Thoracic aorta (tissue), 2 donors: Measurements from ENCODE around the gene PRR4. TPM values are rescaled to one million over a fixed set of nuclear protein-coding genes. Genes with fewer than 3 reads are reported as not detected.

Experiments
- ATAC-seq: fragments of 150-250 bp; one replicate; pipeline ENCODE4 v1.8.0; 2017; ENCODE audit warnings: low read depth; ENCODE audit not compliant: insufficient number of reproducible peaks, low FRiP score
- DNase-seq: peaks from one replicate; pipeline ENCODE4 v3.0.0-alpha.2; 2020; ENCODE audit warnings: low spot score
- H3K27ac ChIP-seq, 2 donors: fragments of 200-600 bp; sonication (generic); 1 replicate in 1 of 2; 2 replicates in 1 of 2; pipeline ENCODE4 v1.5.1; 2016; ENCODE audit warnings: mild to moderate bottlenecking in 2 of 2, moderate library complexity in 2 of 2
- H3K27me3 ChIP-seq: fragments of 200-600 bp; sonication (generic); replicated peaks from 2 replicates; pipeline ENCODE4 v1.6.0; 2016; ENCODE audit warnings: mild to moderate bottlenecking; ENCODE audit not compliant: insufficient read depth
- H3K36me3 ChIP-seq: fragments of 200-600 bp; sonication (generic); one replicate; pipeline ENCODE4 v1.5.1; 2016
- H3K4me1 ChIP-seq, 2 donors: fragments of 200-600 bp; sonication (generic); 1 replicate in 1 of 2; 2 replicates in 1 of 2; pipeline versions ENCODE4 v1.5.1 to v1.6.0; 2016; ENCODE audit warnings: low read depth in 2 of 2, mild to moderate bottlenecking in 1 of 2; ENCODE audit not compliant: control insufficient read depth in 1 of 2
- H3K4me3 ChIP-seq: fragments of 200-600 bp; sonication (generic); 2 replicates; pipeline ENCODE4 v1.5.1; 2016; ENCODE audit warnings: mild to moderate bottlenecking
- H3K9me3 ChIP-seq: fragments of 200-600 bp; sonication (generic); 2 replicates; pipeline ENCODE4 v1.5.1; 2016
- total RNA-seq, 2 donors: library from RNA; depleted of rRNA; stranded (reverse); fragments of >200 nt; gene quantifications; one replicate each; pipeline versions ENCODE4 v1.1.0 to v1.2.3, GENCODE V29; 2016
- TF ChIP-seq, protein P1 (sequence below): fragments of 200-600 bp; sonication (generic); IDR thresholded peaks from one replicate; pipeline ENCODE4 v1.5.1; 2019; ENCODE audit warnings: antibody characterized with exemption

Gene PRR4
- total RNA-seq, 2 donors from 2014 or later, result 5.7 to 22.7 TPM

DNA sequence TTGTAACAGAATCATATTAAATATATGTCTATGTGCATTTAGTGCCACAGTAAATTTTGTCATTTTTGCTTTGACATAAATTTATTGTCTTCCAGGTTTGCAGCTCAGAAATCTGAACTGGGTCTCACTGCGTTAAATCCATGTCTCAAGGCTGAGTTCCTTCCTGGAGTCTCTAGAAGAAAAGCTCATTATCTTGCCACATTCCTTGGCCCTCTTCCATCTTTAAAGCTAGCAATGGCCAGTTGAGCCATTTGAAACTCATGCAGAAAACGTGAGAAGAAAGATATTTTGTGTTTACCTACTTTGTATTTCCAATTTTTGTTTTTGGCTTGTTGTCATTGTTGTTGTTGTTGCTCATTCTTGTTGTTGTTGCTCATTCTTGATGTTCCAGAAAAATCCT, 24.1 kb upstream of the PRR4 start:
- ATAC-seq, result no peak
- TF ChIP-seq, protein P1, sequence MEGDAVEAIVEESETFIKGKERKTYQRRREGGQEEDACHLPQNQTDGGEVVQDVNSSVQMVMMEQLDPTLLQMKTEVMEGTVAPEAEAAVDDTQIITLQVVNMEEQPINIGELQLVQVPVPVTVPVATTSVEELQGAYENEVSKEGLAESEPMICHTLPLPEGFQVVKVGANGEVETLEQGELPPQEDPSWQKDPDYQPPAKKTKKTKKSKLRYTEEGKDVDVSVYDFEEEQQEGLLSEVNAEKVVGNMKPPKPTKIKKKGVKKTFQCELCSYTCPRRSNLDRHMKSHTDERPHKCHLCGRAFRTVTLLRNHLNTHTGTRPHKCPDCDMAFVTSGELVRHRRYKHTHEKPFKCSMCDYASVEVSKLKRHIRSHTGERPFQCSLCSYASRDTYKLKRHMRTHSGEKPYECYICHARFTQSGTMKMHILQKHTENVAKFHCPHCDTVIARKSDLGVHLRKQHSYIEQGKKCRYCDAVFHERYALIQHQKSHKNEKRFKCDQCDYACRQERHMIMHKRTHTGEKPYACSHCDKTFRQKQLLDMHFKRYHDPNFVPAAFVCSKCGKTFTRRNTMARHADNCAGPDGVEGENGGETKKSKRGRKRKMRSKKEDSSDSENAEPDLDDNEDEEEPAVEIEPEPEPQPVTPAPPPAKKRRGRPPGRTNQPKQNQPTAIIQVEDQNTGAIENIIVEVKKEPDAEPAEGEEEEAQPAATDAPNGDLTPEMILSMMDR, result no peak
- Histone ChIP-seq H3K27me3 (no peaks in the 10 kb centered on the region), H3K4me3 (no peak overlapping the region), H3K36me3 (peaks cover 10% of the 10 kb centered on the region), H3K4me1 (no peaks in the 10 kb centered on the region), H3K9me3 (no peaks in the 10 kb centered on the region), H3K27ac (no peak overlapping the region)
- no peak for DNase-seq

GRCh38 chr12:10867381-10867780, 18.1 kb upstream of the PRR4 start:
- TF ChIP-seq, protein P1, result no peak
- DNase-seq, result no peak
- no peak overlapping the region for H3K4me3 ChIP-seq
- no peaks in the 10 kb centered on the region for H3K36me3 ChIP-seq
- no peaks in the 10 kb centered on the region for H3K27me3 ChIP-seq
- ATAC-seq, result no peak
- peaks cover 6% of the 10 kb centered on the region for H3K9me3 ChIP-seq
- H3K4me1 ChIP-seq, result no peaks in the 10 kb centered on the region
- H3K27ac ChIP-seq, result no peak overlapping the region

GRCh38 chr12:10863512-10864218, 14.4 kb upstream of the PRR4 start:
- no peaks in the 10 kb centered on the region for H3K36me3 ChIP-seq
- H3K4me3 ChIP-seq, result no peak overlapping the region
- H3K27me3 ChIP-seq, result no peaks in the 10 kb centered on the region
- no peak overlapping the region for H3K27ac ChIP-seq
- H3K4me1 ChIP-seq, result no peaks in the 10 kb centered on the region
- DNase-seq, result no peak
- TF ChIP-seq, protein P1, result no peak
- ATAC-seq, result no peak
- H3K9me3 ChIP-seq, result peaks cover 10% of the 10 kb centered on the region

DNA sequence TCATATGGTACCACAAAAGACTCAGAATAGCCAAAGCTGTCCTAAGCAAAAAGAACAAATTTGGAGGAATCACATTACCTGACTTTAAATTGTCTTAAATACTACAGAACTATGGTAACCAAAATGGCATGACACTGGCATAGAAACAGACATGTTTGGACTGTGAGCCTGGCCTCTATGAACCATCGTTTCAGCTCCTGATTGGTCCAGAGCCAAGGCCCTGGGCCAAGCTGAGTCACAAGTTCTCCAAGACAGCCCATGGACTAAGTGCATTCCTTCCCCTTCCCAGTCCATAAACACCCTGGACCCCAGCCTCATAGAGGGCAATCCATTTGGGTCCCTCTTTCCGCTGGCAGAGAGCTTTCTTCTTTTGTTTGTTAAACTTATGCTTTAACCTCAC, 12.1 kb upstream of the PRR4 start:
- TF ChIP-seq, protein P1, result no peak
- Histone ChIP-seq H3K9me3 (peaks cover 10% of the 10 kb centered on the region), H3K36me3 (no peaks in the 10 kb centered on the region), H3K4me3 (no peak overlapping the region), H3K27ac (no peak overlapping the region), H3K27me3 (no peaks in the 10 kb centered on the region), H3K4me1 (no peaks in the 10 kb centered on the region)
- DNase-seq (no peak), ATAC-seq (no peak)

GRCh38 chr12:10855807-10856206, 6.5 kb upstream of the PRR4 start:
- TF ChIP-seq, protein P1, result no peak
- H3K27ac ChIP-seq, result no peak overlapping the region
- no peaks in the 10 kb centered on the region for H3K27me3 ChIP-seq
- DNase-seq (no peak), ATAC-seq (no peak)
- H3K36me3 ChIP-seq, result no peaks in the 10 kb centered on the region
- H3K4me1 ChIP-seq, result peaks cover 0 to 6% of the 10 kb centered on the region in 2 donors
- peaks cover 8% of the 10 kb centered on the region for H3K9me3 ChIP-seq
- H3K4me3 ChIP-seq, result no peak overlapping the region
